ENCODE measurements around the gene CEACAM21. TPM values are rescaled to one million over a fixed set of nuclear protein-coding genes. Genes with fewer than 3 reads are reported as not detected.

CEACAM21 gene
- total RNA-seq, 1 donor from 2014 or later, result 0.75 TPM

GRCh38 chr19:41545547-41545946 is 30.4 kb upstream of the CEACAM21 start:
- H3K36me3 Mint-ChIP-seq (ENCODE audit: low read depth), result peaks cover 2% of the 10 kb centered on the region
- H3K4me3 Mint-ChIP-seq, result no peak overlapping the region
- no peak for DNase-seq (ENCODE audit: low read depth, low spot score)
- H3K9me3 Mint-ChIP-seq, result peaks cover 6% of the 10 kb centered on the region
- TF ChIP-seq CTCF (conservative IDR thresholded peaks at IDR 0.05), result no peak
- H3K27ac Mint-ChIP-seq (ENCODE audit: unreplicated experiment), result no peak overlapping the region
- peaks cover 24% of the 10 kb centered on the region for H3K4me1 Mint-ChIP-seq
- H3K27me3 Mint-ChIP-seq (ENCODE audit: low read depth), result peaks cover 4% of the 10 kb centered on the region

- H3K9me3 Mint-ChIP-seq, result peaks cover 6% of the 10 kb centered on the region
- peaks cover 4% of the 10 kb centered on the region for H3K27me3 Mint-ChIP-seq (ENCODE audit: low read depth)
- no peak for DNase-seq (ENCODE audit: low read depth, low spot score)
- no peak for TF ChIP-seq CTCF (conservative IDR thresholded peaks at IDR 0.05)
- H3K27ac Mint-ChIP-seq (ENCODE audit: unreplicated experiment), result no peak overlapping the region
- peaks cover 2% of the 10 kb centered on the region for H3K36me3 Mint-ChIP-seq (ENCODE audit: low read depth)
- peaks cover 24% of the 10 kb centered on the region for H3K4me1 Mint-ChIP-seq
- H3K4me3 Mint-ChIP-seq, result no peak overlapping the region
Measured at GRCh38 chr19:41546386-41546789, 29.6 kb upstream of the CEACAM21 start.

- H3K27me3 Mint-ChIP-seq (ENCODE audit: low read depth), result peaks cover 4% of the 10 kb centered on the region
- no peak overlapping the region for H3K27ac Mint-ChIP-seq (ENCODE audit: unreplicated experiment)
- no peak overlapping the region for H3K4me3 Mint-ChIP-seq
- H3K4me1 Mint-ChIP-seq, result peaks cover 24% of the 10 kb centered on the region
- no peak for DNase-seq (ENCODE audit: low read depth, low spot score)
- peaks cover 2% of the 10 kb centered on the region for H3K36me3 Mint-ChIP-seq (ENCODE audit: low read depth)
- TF ChIP-seq CTCF (conservative IDR thresholded peaks at IDR 0.05), result no peak
- H3K9me3 Mint-ChIP-seq, result peaks cover 6% of the 10 kb centered on the region
Measured at GRCh38 chr19:41546961-41547360, 29.0 kb upstream of the CEACAM21 start.

- H3K9me3 Mint-ChIP-seq, result peaks cover 9% of the 10 kb centered on the region
- no peak for DNase-seq (ENCODE audit: low read depth, low spot score)
- H3K27ac Mint-ChIP-seq (ENCODE audit: unreplicated experiment), result no peak overlapping the region
- peaks cover 4% of the 10 kb centered on the region for H3K27me3 Mint-ChIP-seq (ENCODE audit: low read depth)
- peaks cover 24% of the 10 kb centered on the region for H3K4me1 Mint-ChIP-seq
- peaks cover 5% of the 10 kb centered on the region for H3K36me3 Mint-ChIP-seq (ENCODE audit: low read depth)
- TF ChIP-seq CTCF (conservative IDR thresholded peaks at IDR 0.05), result no peak
- H3K4me3 Mint-ChIP-seq, result no peak overlapping the region
Measured at GRCh38 chr19:41547569-41547968, 28.4 kb upstream of the CEACAM21 start.

GRCh38 chr19:41548047-41548446 is 27.9 kb upstream of the CEACAM21 start:
- H3K4me3 Mint-ChIP-seq, result no peak overlapping the region
- DNase-seq (ENCODE audit: low read depth, low spot score), result no peak
- H3K27me3 Mint-ChIP-seq (ENCODE audit: low read depth), result peaks cover 4% of the 10 kb centered on the region
- H3K27ac Mint-ChIP-seq (ENCODE audit: unreplicated experiment), result peak overlapping the region; percentile 59
- no peak for TF ChIP-seq CTCF (conservative IDR thresholded peaks at IDR 0.05)
- H3K36me3 Mint-ChIP-seq (ENCODE audit: low read depth), result peaks cover 7% of the 10 kb centered on the region
- peaks cover 24% of the 10 kb centered on the region for H3K4me1 Mint-ChIP-seq
- peaks cover 11% of the 10 kb centered on the region for H3K9me3 Mint-ChIP-seq
